CD4-positive, CD25-positive, alpha-beta regulatory T cell (primary cell): ENCODE results near the gene RNF220. TPM values are rescaled to one million over a fixed set of nuclear protein-coding genes. Genes with fewer than 3 reads are reported as not detected.

Source experiments
- ATAC-seq, 2 donors: fragments of 150-1000 bp; cut with Tn5 transposase; one replicate each; pipeline ENCODE4 v1.10.0; 2021; ENCODE audit warnings: low read depth in 2 of 2, moderate number of reproducible peaks in 2 of 2, moderate library complexity in 1 of 2
- DNase-seq, 3 donors: peaks; one replicate each; pipeline versions ENCODE4 v3.0.0 to v3.0.0-alpha.2; 2012 to 2022; ENCODE audit warnings: mixed read lengths in 1 of 3
- H3K27ac ChIP-seq: one replicate; pipeline ENCODE4 v1.7.0; 2013; ENCODE audit warnings: mild to moderate bottlenecking, low read length; ENCODE audit not compliant: insufficient read depth, poor library complexity, severe bottlenecking
- H3K27me3 ChIP-seq: one replicate; pipeline ENCODE4 v1.7.0; 2013; ENCODE audit warnings: low read length; ENCODE audit not compliant: control insufficient read depth, insufficient read depth
- H3K36me3 ChIP-seq: one replicate; pipeline ENCODE4 v1.7.0; 2013; ENCODE audit warnings: mild to moderate bottlenecking, low read length, moderate library complexity; ENCODE audit not compliant: control insufficient read depth, insufficient read depth
- H3K4me1 ChIP-seq: 2 replicates; pipeline ENCODE4 v1.7.0; 2013; ENCODE audit warnings: mild to moderate bottlenecking, low read length; ENCODE audit not compliant: insufficient read depth, control insufficient read depth, poor library complexity, severe bottlenecking
- H3K4me3 ChIP-seq: one replicate; pipeline ENCODE4 v1.7.0; 2013; ENCODE audit warnings: low read depth, mild to moderate bottlenecking, low read length, moderate library complexity
- H3K9me3 ChIP-seq, 2 experiments: 1 replicate in 1 of 2; 2 replicates in 1 of 2; pipeline ENCODE4 v1.7.0; 2013; ENCODE audit warnings: low read length in 2 of 2, mild to moderate bottlenecking in 1 of 2, moderate library complexity in 1 of 2; ENCODE audit not compliant: control insufficient read depth in 2 of 2
- H3K27ac Mint-ChIP-seq, 3 donors: one replicate each; pipeline ENCODE4 v1.8.0; 2020 to 2022; ENCODE audit warnings: mild to moderate bottlenecking in 3 of 3, mixed read lengths in 3 of 3, moderate library complexity in 2 of 3
- H3K27me3 Mint-ChIP-seq: one replicate; pipeline ENCODE4 v1.8.0; 2022; ENCODE audit warnings: mild to moderate bottlenecking, mixed read lengths
- H3K36me3 Mint-ChIP-seq: one replicate; pipeline ENCODE4 v1.8.0; 2020; ENCODE audit warnings: mixed read lengths
- H3K4me1 Mint-ChIP-seq, 4 donors: one replicate each; pipeline ENCODE4 v1.8.0; 2020 to 2022; ENCODE audit warnings: mixed read lengths in 4 of 4, mild to moderate bottlenecking in 1 of 4
- H3K4me3 Mint-ChIP-seq, 4 donors: one replicate each; pipeline ENCODE4 v1.8.0; 2020 to 2022; ENCODE audit warnings: mild to moderate bottlenecking in 4 of 4, mixed read lengths in 4 of 4, moderate library complexity in 3 of 4
- H3K9me3 Mint-ChIP-seq, 7 donors: one replicate each; pipeline ENCODE4 v1.8.0; 2020 to 2022; ENCODE audit warnings: mixed read lengths in 7 of 7, mild to moderate bottlenecking in 3 of 7, moderate library complexity in 2 of 7
- polyA plus RNA-seq, 4 donors: library from polyadenylated mRNA; unstranded; fragments of 300-500 nt; fragmentation: Illumina TruSeq; gene quantifications; one replicate each; pipeline ENCODE4 v1.2.3, GENCODE V29; 2021
- total RNA-seq: library from RNA; stranded (reverse); gene quantifications from one replicate; pipeline ENCODE4 v1.2.3, GENCODE V29; 2022

Gene RNF220
- total and polyA plus RNA-seq, 5 donors from 2014 or later = 73.2 to 94.8 (median 83.1) TPM

DNA sequence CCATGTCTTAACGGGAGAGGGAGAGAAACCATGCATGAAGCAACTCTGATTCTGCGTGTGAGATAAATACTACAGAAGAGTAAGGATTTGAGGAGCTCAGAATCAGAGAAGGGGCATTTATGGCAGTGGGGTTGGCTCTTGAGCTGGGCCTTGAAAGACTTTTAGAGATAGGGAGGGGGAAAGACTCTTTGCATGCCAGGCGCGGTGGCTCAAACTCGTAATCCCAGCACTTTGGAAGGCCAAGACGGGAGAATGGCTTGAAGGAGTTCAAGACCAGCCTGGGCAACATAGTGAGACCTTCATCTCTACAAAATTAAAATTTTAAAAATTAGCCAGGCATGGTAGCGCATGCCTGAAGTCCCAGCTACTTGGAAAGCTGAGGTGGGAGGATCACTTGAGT lies 270.1 kb downstream of the RNF220 start:
- Mint-ChIP-seq H3K27me3 (peaks cover 5% of the 10 kb centered on the region), H3K4me1 (peaks cover 0 to 23% (median 7%) of the 10 kb centered on the region in 4 donors), H3K4me3 (peak overlapping the region; percentile 81 to 94 (median 88)), H3K27ac (peak overlapping the region; percentile 52 to 94 (median 84)), H3K9me3 (no peaks in the 10 kb centered on the region), H3K36me3 (no peaks in the 10 kb centered on the region)
- ATAC-seq = no peak
- H3K27ac ChIP-seq = no peak overlapping the region
- H3K4me3 ChIP-seq = peak overlapping the region; percentile 77
- no peak for DNase-seq
- no peaks in the 10 kb centered on the region for H3K27me3 ChIP-seq
- no peaks in the 10 kb centered on the region for H3K36me3 ChIP-seq
- H3K4me1 ChIP-seq = peaks cover 20% of the 10 kb centered on the region
- H3K9me3 ChIP-seq = no peaks in the 10 kb centered on the region

- DNase-seq (no peak), ATAC-seq (no peak)
- Mint-ChIP-seq H3K27ac (no peak overlapping the region), H3K36me3 (peaks cover 4% of the 10 kb centered on the region), H3K9me3 (no peaks in the 10 kb centered on the region), H3K4me1 (peaks cover 0 to 23% (median 7%) of the 10 kb centered on the region in 4 donors), H3K27me3 (peaks cover 5% of the 10 kb centered on the region), H3K4me3 (no peak overlapping the region)
- no peak overlapping the region for H3K4me3 ChIP-seq
- no peaks in the 10 kb centered on the region for H3K36me3 ChIP-seq
- no peaks in the 10 kb centered on the region for H3K9me3 ChIP-seq
- peaks cover 20% of the 10 kb centered on the region for H3K4me1 ChIP-seq
- no peaks in the 10 kb centered on the region for H3K27me3 ChIP-seq
- no peak overlapping the region for H3K27ac ChIP-seq
Observed at GRCh38 chr1:44676484-44677200, 271.6 kb downstream of the RNF220 start.

DNA sequence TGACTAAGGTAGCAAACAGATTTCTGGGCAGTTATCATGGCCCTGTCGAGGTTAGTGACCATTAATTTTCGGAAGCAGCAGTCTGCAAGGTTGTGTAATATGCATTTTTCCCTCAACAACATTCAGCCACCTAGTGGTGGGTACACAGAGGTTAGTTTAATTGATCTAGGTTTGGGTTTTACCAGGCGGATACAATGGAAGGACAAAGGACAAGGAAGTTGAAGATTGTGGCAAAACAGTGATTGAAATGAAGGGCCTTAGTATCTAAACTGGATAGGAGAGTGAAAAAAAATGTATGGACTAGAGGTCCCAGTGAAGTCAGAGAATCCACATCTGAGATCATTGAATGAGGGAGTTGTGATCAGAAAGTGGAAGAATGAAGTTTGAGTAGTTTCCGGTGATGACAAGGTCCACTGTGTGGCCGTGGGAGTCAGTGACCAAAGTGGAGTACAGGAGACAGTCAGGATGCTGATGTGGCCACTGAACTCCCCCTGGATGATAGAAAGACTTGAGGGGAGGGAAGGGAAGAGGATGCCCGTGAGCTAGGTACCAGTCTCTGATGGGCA lies 272.2 kb downstream of the RNF220 start:
- no peaks in the 10 kb centered on the region for H3K27me3 ChIP-seq
- Mint-ChIP-seq H3K4me3 (no peak overlapping the region), H3K4me1 (peaks cover 0 to 22% (median 6%) of the 10 kb centered on the region in 4 donors), H3K27me3 (peaks cover 5% of the 10 kb centered on the region), H3K36me3 (peaks cover 4% of the 10 kb centered on the region), H3K27ac (no peak overlapping the region), H3K9me3 (no peaks in the 10 kb centered on the region)
- H3K4me3 ChIP-seq = no peak overlapping the region
- H3K4me1 ChIP-seq = peaks cover 20% of the 10 kb centered on the region
- DNase-seq (peak in 1 of 3 donors; percentile 27), ATAC-seq (no peak)
- no peaks in the 10 kb centered on the region for H3K36me3 ChIP-seq
- no peaks in the 10 kb centered on the region for H3K9me3 ChIP-seq
- no peak overlapping the region for H3K27ac ChIP-seq

DNA sequence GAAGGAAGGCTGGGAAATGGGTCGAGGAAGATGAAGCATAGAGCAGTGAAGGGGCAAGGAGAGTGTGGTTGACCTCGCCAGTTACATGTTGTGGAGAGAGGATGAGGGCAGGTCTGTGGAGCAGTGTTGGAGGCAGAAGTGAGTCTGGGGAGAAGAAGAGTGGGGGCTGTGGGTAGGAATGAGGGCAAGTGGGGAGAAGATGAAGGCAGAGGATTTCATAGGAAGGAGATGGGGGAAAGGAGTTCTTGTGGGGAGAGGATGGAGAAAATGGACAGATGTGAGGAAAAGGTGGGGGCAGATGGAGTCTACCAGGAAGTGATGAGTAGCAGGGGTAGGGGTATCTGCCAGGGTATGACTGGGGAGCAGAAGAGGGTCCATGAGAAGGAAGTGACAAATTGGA lies 273.1 kb downstream of the RNF220 start:
- DNase-seq = no peak
- Mint-ChIP-seq H3K27me3 (peaks cover 5% of the 10 kb centered on the region), H3K27ac (no peak overlapping the region), H3K4me1 (peaks cover 0 to 20% (median 6%) of the 10 kb centered on the region in 4 donors), H3K9me3 (no peaks in the 10 kb centered on the region), H3K4me3 (no peak overlapping the region), H3K36me3 (peaks cover 4% of the 10 kb centered on the region)
- Histone ChIP-seq H3K27me3 (no peaks in the 10 kb centered on the region), H3K4me3 (no peak overlapping the region), H3K36me3 (no peaks in the 10 kb centered on the region), H3K27ac (no peak overlapping the region), H3K9me3 (no peaks in the 10 kb centered on the region), H3K4me1 (peaks cover 17% of the 10 kb centered on the region)
- ATAC-seq = no peak

DNA sequence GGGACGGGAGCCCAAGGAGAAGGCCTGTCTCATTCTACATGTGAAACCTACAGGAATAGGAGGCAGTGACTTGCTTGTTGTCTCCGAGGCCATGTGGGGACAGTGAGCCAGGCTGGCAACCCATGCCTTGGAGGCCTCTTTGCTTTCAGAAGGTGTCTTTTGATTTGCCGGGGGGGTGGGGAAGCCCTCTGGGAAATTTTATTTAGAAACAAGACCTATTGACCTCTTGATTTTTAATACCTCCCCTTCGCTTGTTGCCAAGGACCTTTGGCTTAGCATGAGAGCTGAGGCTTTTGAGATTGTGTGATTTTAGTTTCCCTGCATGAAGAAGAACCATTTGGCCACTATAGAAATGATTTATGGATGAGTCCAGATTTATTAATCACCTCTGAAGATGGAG lies 273.6 kb downstream of the RNF220 start:
- no peak for ATAC-seq
- peaks cover 12% of the 10 kb centered on the region for H3K4me1 ChIP-seq
- no peak for DNase-seq
- Mint-ChIP-seq H3K27me3 (peaks cover 5% of the 10 kb centered on the region), H3K27ac (no peak overlapping the region), H3K4me3 (no peak overlapping the region), H3K4me1 (peaks cover 0 to 15% (median 4%) of the 10 kb centered on the region in 4 donors), H3K9me3 (no peaks in the 10 kb centered on the region), H3K36me3 (peaks cover 4% of the 10 kb centered on the region)
- H3K4me3 ChIP-seq = no peak overlapping the region
- H3K27ac ChIP-seq = no peak overlapping the region
- H3K36me3 ChIP-seq = no peaks in the 10 kb centered on the region
- H3K9me3 ChIP-seq = no peaks in the 10 kb centered on the region
- no peaks in the 10 kb centered on the region for H3K27me3 ChIP-seq

DNA sequence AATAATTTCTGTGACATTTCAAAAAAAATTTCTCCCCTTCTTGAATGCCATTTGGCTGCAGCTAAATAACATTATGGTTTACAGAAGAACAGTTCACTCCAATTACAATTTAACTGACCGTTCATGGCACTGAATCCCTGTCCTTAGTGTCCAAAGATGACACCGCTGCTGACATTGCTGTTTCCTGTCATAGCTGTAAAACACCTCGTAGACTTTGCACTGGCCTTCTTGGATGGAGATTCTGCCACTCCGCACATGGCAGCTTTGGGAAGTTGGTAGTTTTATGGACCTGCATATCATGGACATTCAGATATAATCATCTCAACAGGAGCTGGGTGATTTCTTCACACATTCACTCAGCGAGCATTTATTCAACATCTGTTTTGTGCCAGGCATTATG lies 274.4 kb downstream of the RNF220 start:
- no peak overlapping the region for H3K4me3 Mint-ChIP-seq
- ATAC-seq (no peak), DNase-seq (no peak)
- peaks cover 7% of the 10 kb centered on the region for H3K4me1 ChIP-seq
- peaks cover 5% of the 10 kb centered on the region for H3K27me3 Mint-ChIP-seq
- no peaks in the 10 kb centered on the region for H3K9me3 Mint-ChIP-seq
- peaks cover 0 to 8% (median 3%) of the 10 kb centered on the region in 4 donors for H3K4me1 Mint-ChIP-seq
- no peak overlapping the region for H3K27ac Mint-ChIP-seq
- H3K36me3 ChIP-seq = no peaks in the 10 kb centered on the region
- H3K4me3 ChIP-seq = no peak overlapping the region
- H3K27ac ChIP-seq = no peak overlapping the region
- H3K36me3 Mint-ChIP-seq = peaks cover 4% of the 10 kb centered on the region
- no peaks in the 10 kb centered on the region for H3K9me3 ChIP-seq
- no peaks in the 10 kb centered on the region for H3K27me3 ChIP-seq

GRCh38 chr1:44681905-44682882 lies 277.1 kb downstream of the RNF220 start:
- peaks cover 5% of the 10 kb centered on the region for H3K27me3 Mint-ChIP-seq
- no peak overlapping the region for H3K4me3 Mint-ChIP-seq
- peaks cover 0 to 2% (median 0%) of the 10 kb centered on the region in 4 donors for H3K4me1 Mint-ChIP-seq
- no peak for ATAC-seq
- H3K9me3 ChIP-seq = no peaks in the 10 kb centered on the region
- peak overlapping the region in 1 of 3 donors; percentile 92 for H3K27ac Mint-ChIP-seq
- H3K27me3 ChIP-seq = no peaks in the 10 kb centered on the region
- H3K36me3 Mint-ChIP-seq = peaks cover 4% of the 10 kb centered on the region
- H3K4me3 ChIP-seq = no peak overlapping the region
- H3K36me3 ChIP-seq = no peaks in the 10 kb centered on the region
- no peaks in the 10 kb centered on the region for H3K9me3 Mint-ChIP-seq
- no peak for DNase-seq
- H3K27ac ChIP-seq = no peak overlapping the region
- no peaks in the 10 kb centered on the region for H3K4me1 ChIP-seq
